HepG2 (cell line): ENCODE measurements around the gene DSE. TPM values are rescaled to one million over a fixed set of nuclear protein-coding genes. Genes with fewer than 3 reads are reported as not detected.
A peak's percentile ranks its signal among the peaks of the same experiment; 100 is the strongest.

Experiments used
- ATAC-seq: fragments of 200-7000 bp; cut with Tn5 transposase; 3 replicates; pipeline ENCODE4 v1.9.1; 2020; ENCODE audit warnings: mild to moderate bottlenecking, moderate library complexity
- BruUV-seq: library from RNA; stranded (reverse); fragments of 400-500 nt; replicated peaks from 2 replicates; lab custom pipeline; 2021; lab: Mats Ljungman, UMichigan
- CTCF ChIA-PET: fragments of 300-600 bp; formaldehyde crosslinking; extraction: SDS; loops from one replicate; lab custom pipeline; 2021; ENCODE audit warnings: low total read pairs, inconsistent platforms, low intra/inter-chr PET ratio; lab: Yijun Ruan, JAX
- POLR2A ChIA-PET: fragments of 350-600 bp; sonication (Branson Sonifier 250); formaldehyde crosslinking; loops from one replicate; lab custom pipeline; 2020; ENCODE audit warnings: antibody characterized with exemption, inconsistent platforms; lab: Yijun Ruan, JAX
- DNase-seq: peaks from one replicate; pipeline ENCODE4 v3.0.0-alpha.2; 2015; ENCODE audit warnings: low spot score
- FAIRE-seq: peaks from 3 replicates; lab custom pipeline; 2011; peaks lifted over from hg19 to GRCh38; lab: Jason Lieb, UNC
- H2AFZ ChIP-seq: one replicate; pipeline ENCODE4 v1.6.1; 2011; ENCODE audit warnings: low read length, inconsistent platforms
- H3K27ac ChIP-seq: fragments of 300-600 bp; 3 replicates; pipeline ENCODE4 v1.8.0; 2011; ENCODE audit warnings: mixed run types, mild to moderate bottlenecking, mixed read lengths, low read length, inconsistent platforms; ENCODE audit not compliant: insufficient read depth; ENCODE audit errors: extremely low read length
- H3K27me3 ChIP-seq, 2 experiments: fragments of 200-600 bp in 1 of 2; 2 replicates in 1 of 2; 3 replicates in 1 of 2; pipeline versions ENCODE4 v1.6.0 to v1.8.0; 2011; ENCODE audit warnings: low read length in 2 of 2, mild to moderate bottlenecking in 2 of 2, moderate library complexity in 2 of 2, inconsistent platforms in 1 of 2; ENCODE audit not compliant: insufficient read depth in 2 of 2, control insufficient read depth in 1 of 2
- H3K36me3 ChIP-seq, 2 experiments: fragments of 200-600 bp in 1 of 2; replicated peaks in 1 of 2; 2 replicates in 1 of 2; 3 replicates in 1 of 2; pipeline versions ENCODE4 v1.5.1 to v1.8.0; 2011; ENCODE audit warnings: low read length in 2 of 2, inconsistent platforms in 1 of 2; ENCODE audit not compliant: insufficient read depth in 2 of 2, control insufficient read depth in 1 of 2
- H3K4me1 ChIP-seq: 2 replicates; pipeline ENCODE4 v1.5.1; 2012; ENCODE audit warnings: low read length, inconsistent platforms; ENCODE audit not compliant: insufficient read depth
- H3K4me2 ChIP-seq: 2 replicates; pipeline ENCODE4 v1.6.0; 2011; ENCODE audit warnings: low read depth, low read length, inconsistent platforms
- H3K4me3 ChIP-seq, 3 experiments: fragments of 200-600 bp in 1 of 3; sonication (generic), shearing (Covaris generic) in 1 of 3; replicated peaks in 1 of 3; 2 replicates each; pipeline ENCODE4 v1.5.1; 2011 to 2016; ENCODE audit warnings: low read length in 3 of 3, inconsistent platforms in 2 of 3, low read depth in 2 of 3, mild to moderate bottlenecking in 2 of 3, control low read depth in 1 of 3, mixed read lengths in 1 of 3; ENCODE audit not compliant: insufficient read depth in 1 of 3
- H3K79me2 ChIP-seq: one replicate; pipeline ENCODE4 v1.6.1; 2011; ENCODE audit warnings: low read length, inconsistent platforms; ENCODE audit not compliant: insufficient read depth
- H3K9ac ChIP-seq: 2 replicates; pipeline ENCODE4 v1.6.0; 2011; ENCODE audit warnings: mild to moderate bottlenecking, low read depth, low read length, inconsistent platforms; ENCODE audit not compliant: insufficient read depth
- H3K9me3 ChIP-seq: 2 replicates; pipeline ENCODE4 v1.5.1; 2012; ENCODE audit warnings: mild to moderate bottlenecking, low read length
- H4K20me1 ChIP-seq: 2 replicates; pipeline ENCODE4 v1.6.0; 2011; ENCODE audit warnings: inconsistent platforms, mild to moderate bottlenecking, low read length, moderate library complexity; ENCODE audit not compliant: insufficient read depth
- CEBPZ ChIP-seq: IDR thresholded peaks from 2 replicates; pipeline ENCODE4 v1.6.1; 2012; ENCODE audit warnings: low read length, improper control_type of control experiment
- STAT6 ChIP-seq: sonication (generic); formaldehyde crosslinking; IDR thresholded peaks from 2 replicates; pipeline ENCODE4 v1.4.0; 2020; ENCODE audit warnings: missing genetic modification reagents, mild to moderate bottlenecking, borderline replicate concordance
- TOPORS ChIP-seq: sonication (generic); formaldehyde crosslinking; IDR thresholded peaks from 2 replicates; pipeline ENCODE4 v1.8.0; 2023; ENCODE audit warnings: mild to moderate bottlenecking, missing genetic modification reagents
- ZNF556 ChIP-seq: sonication (generic); formaldehyde crosslinking; IDR thresholded peaks from 2 replicates; pipeline ENCODE4 v1.4.0; 2020; ENCODE audit warnings: mild to moderate bottlenecking, missing genetic modification reagents, borderline replicate concordance
- ZNF746 ChIP-seq: sonication (generic); formaldehyde crosslinking; IDR thresholded peaks from 2 replicates; pipeline ENCODE4 v1.8.0; 2022; ENCODE audit warnings: mild to moderate bottlenecking, missing genetic modification reagents
- WGBS: methylation state at CpG from one replicate; pipeline ENCODE4 v1.1.6; 2017; ENCODE audit warnings: low lambda C conversion rate; 5-methylcytosine and 5-hydroxymethylcytosine counted together
- in situ Hi-C: cut with HindIII; loops from 2 replicates; pipeline ENCODE4 v1.10.0; 2017; ENCODE audit warnings: low pct_unique_long_range_greater_than_20kb; ENCODE audit not compliant: extremely low pct_ligation_motif_present
- intact Hi-C: fragments of 100-400 bp; cut with micrococcal nuclease; formaldehyde crosslinking; loops from one replicate; pipeline ENCODE4 v1.10.0; 2022; ENCODE audit not compliant: unreplicated experiment
- polyA plus RNA-seq, 8 experiments: library from polyadenylated mRNA; depleted of rRNA in 3 of 8; stranded (reverse) in 7 of 8; unstranded in 1 of 8; fragments of >200 nt; fragmentation: Illumina TruSeq in 4 of 8; extraction: Trizol in 4 of 8; gene quantifications; 2 replicates each; pipeline versions ENCODE4 v1.2.1 to v1.2.3, GENCODE V29; 2011 to 2016; ENCODE audit warnings: low read depth in 4 of 8, missing spikeins in 1 of 8, mixed read lengths in 1 of 8; ENCODE audit not compliant: insufficient read depth in 1 of 8
- total RNA-seq, 5 experiments: library from RNA; depleted of rRNA; stranded (reverse); fragments of >200 nt; fragmentation: Illumina TruSeq; extraction: Trizol; gene quantifications; 2 replicates each; pipeline ENCODE4 v1.2.3, GENCODE V29; 2016; ENCODE audit warnings: low read depth in 1 of 5
- TF ChIP-seq, protein P1 (sequence below): sonication (generic); formaldehyde crosslinking; IDR thresholded peaks from 2 replicates; pipeline ENCODE4 v1.4.0; 2020; ENCODE audit warnings: missing genetic modification reagents
- TF ChIP-seq, protein P2 (sequence below): sonication (generic); formaldehyde crosslinking; IDR thresholded peaks from 2 replicates; pipeline ENCODE4 v1.5.1; 2020; ENCODE audit warnings: missing genetic modification reagents, mild to moderate bottlenecking, borderline replicate concordance
- TF ChIP-seq, protein P3 (sequence below): sonication (generic); formaldehyde crosslinking; IDR thresholded peaks from 2 replicates; pipeline ENCODE4 v1.8.0; 2022; ENCODE audit warnings: mild to moderate bottlenecking, missing genetic modification reagents, moderate library complexity

DSE gene
- total and polyA plus RNA-seq, 2 of the 13 experiments (the other 11 are each of a cell fraction or from before 2014, with no cell fraction given): 2.6 to 4.6 TPM

DNA sequence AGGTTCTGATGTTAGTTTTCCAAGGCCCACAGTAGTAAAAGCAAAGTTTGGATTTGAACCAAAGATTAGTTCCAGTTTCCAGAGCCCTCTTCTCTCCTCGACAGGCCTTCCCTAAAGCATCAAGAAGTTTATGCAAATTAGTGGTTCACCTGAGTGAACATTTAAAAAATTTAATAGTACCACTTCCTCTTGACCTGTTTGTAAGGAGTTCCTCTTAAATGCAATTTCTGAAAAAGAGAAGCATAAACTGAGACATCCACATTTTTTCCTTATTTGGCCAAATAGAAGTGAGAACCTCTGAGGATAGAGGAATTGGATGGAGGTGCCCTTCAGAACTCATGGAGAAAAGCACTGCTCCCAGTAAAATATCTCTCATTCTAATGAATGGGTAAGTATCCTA is 1.2 kb upstream of the DSE start (continued):
- TF ChIP-seq, protein P1, sequence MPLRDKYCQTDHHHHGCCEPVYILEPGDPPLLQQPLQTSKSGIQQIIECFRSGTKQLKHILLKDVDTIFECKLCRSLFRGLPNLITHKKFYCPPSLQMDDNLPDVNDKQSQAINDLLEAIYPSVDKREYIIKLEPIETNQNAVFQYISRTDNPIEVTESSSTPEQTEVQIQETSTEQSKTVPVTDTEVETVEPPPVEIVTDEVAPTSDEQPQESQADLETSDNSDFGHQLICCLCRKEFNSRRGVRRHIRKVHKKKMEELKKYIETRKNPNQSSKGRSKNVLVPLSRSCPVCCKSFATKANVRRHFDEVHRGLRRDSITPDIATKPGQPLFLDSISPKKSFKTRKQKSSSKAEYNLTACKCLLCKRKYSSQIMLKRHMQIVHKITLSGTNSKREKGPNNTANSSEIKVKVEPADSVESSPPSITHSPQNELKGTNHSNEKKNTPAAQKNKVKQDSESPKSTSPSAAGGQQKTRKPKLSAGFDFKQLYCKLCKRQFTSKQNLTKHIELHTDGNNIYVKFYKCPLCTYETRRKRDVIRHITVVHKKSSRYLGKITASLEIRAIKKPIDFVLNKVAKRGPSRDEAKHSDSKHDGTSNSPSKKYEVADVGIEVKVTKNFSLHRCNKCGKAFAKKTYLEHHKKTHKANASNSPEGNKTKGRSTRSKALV (CRISPR knock-in tag): no peak
- TF ChIP-seq, protein P2, sequence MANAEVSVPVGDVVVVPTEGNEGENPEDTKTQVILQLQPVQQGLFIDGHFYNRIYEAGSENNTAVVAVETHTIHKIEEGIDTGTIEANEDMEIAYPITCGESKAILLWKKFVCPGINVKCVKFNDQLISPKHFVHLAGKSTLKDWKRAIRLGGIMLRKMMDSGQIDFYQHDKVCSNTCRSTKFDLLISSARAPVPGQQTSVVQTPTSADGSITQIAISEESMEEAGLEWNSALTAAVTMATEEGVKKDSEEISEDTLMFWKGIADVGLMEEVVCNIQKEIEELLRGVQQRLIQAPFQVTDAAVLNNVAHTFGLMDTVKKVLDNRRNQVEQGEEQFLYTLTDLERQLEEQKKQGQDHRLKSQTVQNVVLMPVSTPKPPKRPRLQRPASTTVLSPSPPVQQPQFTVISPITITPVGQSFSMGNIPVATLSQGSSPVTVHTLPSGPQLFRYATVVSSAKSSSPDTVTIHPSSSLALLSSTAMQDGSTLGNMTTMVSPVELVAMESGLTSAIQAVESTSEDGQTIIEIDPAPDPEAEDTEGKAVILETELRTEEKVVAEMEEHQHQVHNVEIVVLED: no peak
- TF ChIP-seq TOPORS (CRISPR knock-in tag) (no peak), ZNF556 (CRISPR knock-in tag) (no peak)
- TF ChIP-seq, protein P3, sequence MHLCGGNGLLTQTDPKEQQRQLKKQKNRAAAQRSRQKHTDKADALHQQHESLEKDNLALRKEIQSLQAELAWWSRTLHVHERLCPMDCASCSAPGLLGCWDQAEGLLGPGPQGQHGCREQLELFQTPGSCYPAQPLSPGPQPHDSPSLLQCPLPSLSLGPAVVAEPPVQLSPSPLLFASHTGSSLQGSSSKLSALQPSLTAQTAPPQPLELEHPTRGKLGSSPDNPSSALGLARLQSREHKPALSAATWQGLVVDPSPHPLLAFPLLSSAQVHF (CRISPR knock-in tag): no peak

- Histone ChIP-seq H3K27me3 (peaks cover 9 to 51% of the 10 kb centered on the region in 2 experiments), H3K4me1 (peaks cover 11% of the 10 kb centered on the region), H3K9ac (no peak overlapping the region), H3K4me2 (peak overlapping the region; percentile 89), H2AFZ (no peak overlapping the region), H3K79me2 (no peaks in the 10 kb centered on the region)
- 50% methylated on average over 29 of the region's 29 CpGs for WGBS
- intact Hi-C loops: loop anchor here (5.0 kb wide), 1 partner anchor 78 kb away; no protein-coding TSS in a partner anchor
- POLR2A ChIA-PET: no interaction called here
- FAIRE-seq: no peak
- ATAC-seq: peak; percentile 64
- TF ChIP-seq STAT6 (CRISPR knock-in tag) (no peak), ZNF746 (no peak), CEBPZ (no peak)
- TF ChIP-seq, all 625 proteins: peak for 0
- BruUV-seq: no TSS peak
- Histone ChIP-seq H4K20me1 (no peaks in the 10 kb centered on the region), H3K36me3 (no peaks in the 10 kb centered on the region), H3K27ac (no peak overlapping the region), H3K4me3 (peak overlapping the region; percentile 51 to 71 (median 51); a peak in 4 of 6 replicates), H3K9me3 (no peaks in the 10 kb centered on the region)
- CTCF ChIA-PET: no interaction called here
- in situ Hi-C loops: no loop called here
- DNase-seq: no peak
Observed at GRCh38 chr6:116369964-116370759, 585 bp upstream of the DSE start.
